ENCODE data around the gene PRAC2. TPM values are rescaled to one million over a fixed set of nuclear protein-coding genes. Genes with fewer than 3 reads are reported as not detected.

PRAC2 gene
- total RNA-seq, 4 donors from 2014 or later, result not detected

GRCh38 chr17:48725004-48725287, 2.0 kb downstream of the PRAC2 start:
- WGBS, 2 donors, result 3 to 5% methylated on average over 15 to 16 of the region's 16 CpGs
- intact Hi-C loops (cut with DNase I), result loop anchor here (5.0 to 10.0 kb wide), 2 partner anchors 67 to 160 kb away; no protein-coding TSS in a partner anchor
- Histone ChIP-seq H3K27me3 (peaks cover 85% of the 10 kb centered on the region), H3K9me3 (no peaks in the 10 kb centered on the region), H3K4me1 (peaks cover 7 to 39% of the 10 kb centered on the region in 2 donors), H3K27ac (no peak overlapping the region), H3K36me3 (no peaks in the 10 kb centered on the region), H3K4me3 (replicated peaks in 1 of 3) (no peak overlapping the region)
- DNase-seq, result no peak
- TF ChIP-seq CTCF (IDR thresholded peaks at IDR 0.05) (no peak), POLR2A (IDR thresholded peaks at IDR 0.05) (no peak)

GRCh38 chr17:48725288-48726064, 2.5 kb downstream of the PRAC2 start:
- no peak for DNase-seq
- TF ChIP-seq POLR2A (IDR thresholded peaks at IDR 0.05) (no peak), CTCF (IDR thresholded peaks at IDR 0.05) (no peak)
- Histone ChIP-seq H3K27ac (no peak overlapping the region), H3K4me3 (replicated peaks in 1 of 3) (no peak overlapping the region), H3K9me3 (no peaks in the 10 kb centered on the region), H3K4me1 (peaks cover 7 to 39% of the 10 kb centered on the region in 2 donors), H3K36me3 (no peaks in the 10 kb centered on the region), H3K27me3 (peaks cover 81% of the 10 kb centered on the region)
- intact Hi-C loops (cut with DNase I), result loop anchor here (5.0 to 10.0 kb wide), 2 partner anchors 67 to 159 kb away; no protein-coding TSS in a partner anchor
- 5 to 7% methylated on average over 21 to 28 of the region's 38 CpGs for WGBS, 2 donors

- 15 to 17% methylated on average over 9 to 18 of the region's 20 CpGs for WGBS, 2 donors
- Histone ChIP-seq H3K4me1 (peaks cover 7 to 39% of the 10 kb centered on the region in 2 donors), H3K27me3 (peaks cover 77% of the 10 kb centered on the region), H3K4me3 (replicated peaks in 1 of 3) (no peak overlapping the region), H3K36me3 (no peaks in the 10 kb centered on the region), H3K27ac (no peak overlapping the region), H3K9me3 (no peaks in the 10 kb centered on the region)
- DNase-seq, result no peak
- TF ChIP-seq CTCF (IDR thresholded peaks at IDR 0.05), result no peak
- no peak for TF ChIP-seq POLR2A (IDR thresholded peaks at IDR 0.05)
- intact Hi-C loops (cut with DNase I), result loop anchor here (5.0 to 10.0 kb wide), 2 partner anchors 66 to 158 kb away; no protein-coding TSS in a partner anchor
Observed at GRCh38 chr17:48726114-48726915, 3.3 kb downstream of the PRAC2 start.

GRCh38 chr17:48726916-48727286, 3.9 kb downstream of the PRAC2 start:
- Histone ChIP-seq H3K27me3 (peaks cover 78% of the 10 kb centered on the region), H3K36me3 (no peaks in the 10 kb centered on the region)
- no peak for DNase-seq

More at GRCh38 chr17:48726916-48727286, 3.9 kb downstream of the PRAC2 start:
- intact Hi-C loops (cut with DNase I), result loop anchor here (5.0 to 10.0 kb wide), 2 partner anchors 65 to 158 kb away; no protein-coding TSS in a partner anchor
- H3K27ac ChIP-seq, result no peak overlapping the region
- no peaks in the 10 kb centered on the region for H3K9me3 ChIP-seq
- H3K4me3 ChIP-seq (replicated peaks in 1 of 3), result no peak overlapping the region
- WGBS, 2 donors, result 15 to 17% methylated on average over 7 to 19 of the region's 20 CpGs
- H3K4me1 ChIP-seq, result peaks cover 7 to 39% of the 10 kb centered on the region in 2 donors
- TF ChIP-seq POLR2A (IDR thresholded peaks at IDR 0.05) (no peak), CTCF (IDR thresholded peaks at IDR 0.05) (no peak)
